Stomach (tissue), 4 donors: ENCODE results near the gene RASA3.

ENCODE experiments used
- EP300 ChIP-seq: sonication (generic); formaldehyde crosslinking; IDR thresholded peaks from one replicate; pipeline ENCODE4 v1.6.1; 2017; ENCODE audit warnings: antibody characterized with exemption
- POLR2AphosphoS5 ChIP-seq, 3 donors: sonication (generic); formaldehyde crosslinking; IDR thresholded peaks; one replicate each; pipeline ENCODE4 v1.6.1; 2016; ENCODE audit warnings: antibody characterized with exemption in 3 of 3
- TF ChIP-seq, protein P1 (sequence below), 7 experiments: fragments of 450-650 bp in 4 of 7; fragments of 200-600 bp in 3 of 7; sonication (generic) in 3 of 7; IDR thresholded peaks; one replicate each; pipeline ENCODE4 v1.5.1; 2016 to 2019; ENCODE audit warnings: antibody characterized with exemption in 7 of 7, control low read depth in 2 of 7, mild to moderate bottlenecking in 1 of 7

DNA sequence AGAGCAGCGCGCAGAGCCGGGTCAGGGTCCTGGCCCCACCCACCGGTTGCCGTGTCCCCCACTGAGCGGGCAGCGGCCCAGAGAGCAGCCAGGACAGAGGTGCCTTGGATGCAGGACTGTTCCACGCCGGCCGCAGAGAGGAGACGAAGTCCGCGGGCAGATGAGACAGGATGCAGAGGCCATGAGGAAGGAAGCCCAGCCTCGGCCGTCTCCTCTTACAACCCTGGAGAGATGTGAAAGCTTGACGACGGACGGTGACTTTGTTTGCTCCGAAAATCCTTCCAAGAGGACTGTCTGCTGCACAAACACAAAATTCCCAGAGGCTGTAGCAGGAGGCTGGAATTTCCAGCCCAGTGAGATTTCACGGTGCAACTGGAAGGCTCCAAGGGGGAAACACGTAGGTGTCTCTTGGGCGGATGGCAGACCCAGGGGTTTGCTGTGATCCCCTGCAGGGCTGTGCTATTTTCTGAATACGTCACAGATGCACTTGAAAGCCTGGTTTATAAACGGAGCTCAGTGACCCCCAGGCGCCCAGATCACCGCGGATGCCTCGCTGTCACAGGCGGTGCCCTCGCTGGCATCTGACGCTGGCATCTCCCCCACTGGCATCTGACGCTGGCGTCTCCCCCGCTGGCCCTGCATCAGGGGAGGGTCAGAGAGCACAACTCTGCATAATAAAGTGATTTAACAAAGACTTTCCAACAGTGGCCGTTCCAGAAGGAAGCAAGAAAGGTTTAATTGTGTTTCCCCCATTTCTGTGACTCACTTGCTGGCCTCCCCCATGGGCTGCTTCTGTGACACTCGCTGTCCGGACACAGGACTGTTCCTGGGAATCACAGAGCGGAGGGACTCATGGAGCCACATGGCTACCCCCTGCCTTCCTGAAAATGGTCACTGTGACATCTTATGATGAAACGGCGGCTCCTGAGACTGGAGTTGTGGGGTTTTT lies 96.6 kb downstream of the RASA3 start:
- no peak for TF ChIP-seq POLR2AphosphoS5 (IDR thresholded peaks at IDR 0.05)
- no peak for TF ChIP-seq EP300
- TF ChIP-seq, protein P1, sequence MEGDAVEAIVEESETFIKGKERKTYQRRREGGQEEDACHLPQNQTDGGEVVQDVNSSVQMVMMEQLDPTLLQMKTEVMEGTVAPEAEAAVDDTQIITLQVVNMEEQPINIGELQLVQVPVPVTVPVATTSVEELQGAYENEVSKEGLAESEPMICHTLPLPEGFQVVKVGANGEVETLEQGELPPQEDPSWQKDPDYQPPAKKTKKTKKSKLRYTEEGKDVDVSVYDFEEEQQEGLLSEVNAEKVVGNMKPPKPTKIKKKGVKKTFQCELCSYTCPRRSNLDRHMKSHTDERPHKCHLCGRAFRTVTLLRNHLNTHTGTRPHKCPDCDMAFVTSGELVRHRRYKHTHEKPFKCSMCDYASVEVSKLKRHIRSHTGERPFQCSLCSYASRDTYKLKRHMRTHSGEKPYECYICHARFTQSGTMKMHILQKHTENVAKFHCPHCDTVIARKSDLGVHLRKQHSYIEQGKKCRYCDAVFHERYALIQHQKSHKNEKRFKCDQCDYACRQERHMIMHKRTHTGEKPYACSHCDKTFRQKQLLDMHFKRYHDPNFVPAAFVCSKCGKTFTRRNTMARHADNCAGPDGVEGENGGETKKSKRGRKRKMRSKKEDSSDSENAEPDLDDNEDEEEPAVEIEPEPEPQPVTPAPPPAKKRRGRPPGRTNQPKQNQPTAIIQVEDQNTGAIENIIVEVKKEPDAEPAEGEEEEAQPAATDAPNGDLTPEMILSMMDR (IDR thresholded peaks at IDR 0.05): no peak
